HG03139 (cell line): ENCODE results near the gene TSPAN17.
"Not testable (repeated sequence)": the region's sequence is repeated elsewhere in the genome, so short reads cannot be mapped to it uniquely, and the experiment has no call there.

Experiments
- ATAC-seq: cut with Tn5 transposase; IDR thresholded peaks from one replicate; pipeline ENCODE4 v1.9.1; 2021; ENCODE audit not compliant: unreplicated experiment

The TSPAN17 gene

GRCh38 chr5:176676361-176676824 is 29.1 kb downstream of the TSPAN17 start:
- ATAC-seq: peak; percentile 81

- ATAC-seq: no peak
Observed at GRCh38 chr5:176677209-176677939, 30.1 kb downstream of the TSPAN17 start.

DNA sequence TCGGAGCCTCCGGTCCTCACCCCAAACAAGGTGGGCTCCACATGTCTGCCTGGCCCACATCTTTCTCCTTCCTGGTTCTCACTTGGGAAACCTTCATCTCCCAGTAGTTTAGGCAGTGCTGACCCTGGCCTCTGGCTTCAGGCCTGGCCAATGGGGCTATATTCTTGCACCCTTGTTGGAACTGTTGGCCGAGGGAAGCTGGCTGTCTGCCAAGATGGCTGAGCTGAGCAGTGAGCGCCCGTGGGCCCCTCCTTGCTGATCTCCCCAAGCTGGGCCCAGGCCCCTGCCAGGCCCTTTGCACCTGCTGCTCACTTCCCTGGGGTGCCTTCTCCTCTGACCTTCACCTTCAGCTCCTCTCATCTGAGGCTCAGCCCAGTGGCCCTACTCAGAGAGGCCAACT is 31.3 kb downstream of the TSPAN17 start:
- ATAC-seq: no peak

DNA sequence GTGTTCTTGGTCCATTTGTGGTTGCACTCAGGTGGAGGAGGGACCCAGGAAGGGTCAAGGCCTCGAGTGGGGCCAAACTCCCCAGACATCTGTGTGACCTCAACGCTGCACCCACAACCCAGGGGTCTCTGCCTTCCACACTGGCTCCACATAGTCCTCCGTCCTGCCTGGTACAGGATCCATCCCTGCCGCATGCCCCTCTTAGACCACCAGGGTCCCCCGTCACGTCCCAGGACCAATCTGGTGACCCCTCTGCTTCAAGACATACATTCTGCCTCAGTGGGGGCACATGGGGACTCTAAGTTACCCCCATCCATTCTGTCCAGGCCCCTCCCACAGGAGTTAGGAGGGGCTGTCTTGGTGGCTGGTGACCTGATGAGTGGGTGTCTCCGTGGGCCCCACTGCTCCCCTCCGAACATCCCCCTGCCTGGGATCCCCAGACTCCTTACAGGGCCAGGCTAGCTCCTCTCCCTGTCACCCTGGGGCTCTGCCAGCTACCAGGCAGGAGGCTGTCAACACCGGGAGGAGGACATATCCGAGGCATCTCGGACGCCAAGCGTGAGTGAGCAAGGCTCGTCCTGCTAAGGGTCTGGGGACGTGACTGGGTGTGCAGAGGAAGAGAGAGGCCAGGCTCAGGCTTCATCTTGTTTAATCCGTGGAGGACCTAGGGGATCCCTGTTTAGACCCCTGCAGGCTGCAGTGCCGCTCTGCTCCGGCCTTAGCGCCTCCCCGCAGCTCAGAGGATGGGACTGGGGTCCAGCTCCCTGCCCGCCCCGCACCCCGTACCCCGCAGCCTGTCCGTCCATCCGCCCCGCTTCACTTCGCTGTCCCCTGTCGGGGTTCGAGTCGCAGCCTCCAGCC is 32.3 kb downstream of the TSPAN17 start:
- no peak for ATAC-seq

DNA sequence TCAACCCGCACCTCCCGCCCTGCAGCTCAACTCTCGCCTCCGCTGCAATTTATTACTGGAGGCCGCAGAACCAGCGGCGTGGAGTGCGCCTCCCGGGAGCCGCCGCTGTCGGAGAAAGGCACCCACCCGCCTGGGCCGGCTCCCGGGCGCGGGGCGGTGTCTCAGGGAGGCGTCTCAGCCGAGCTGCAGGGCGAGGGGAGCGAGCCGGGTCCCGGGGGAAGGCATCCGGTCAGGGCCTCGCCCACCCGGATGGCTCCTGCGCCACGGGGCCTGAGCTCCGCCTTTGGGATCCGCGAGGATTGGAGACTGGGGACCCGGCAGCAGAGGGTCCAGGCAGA is 32.9 kb downstream of the TSPAN17 start:
- ATAC-seq: no peak

DNA sequence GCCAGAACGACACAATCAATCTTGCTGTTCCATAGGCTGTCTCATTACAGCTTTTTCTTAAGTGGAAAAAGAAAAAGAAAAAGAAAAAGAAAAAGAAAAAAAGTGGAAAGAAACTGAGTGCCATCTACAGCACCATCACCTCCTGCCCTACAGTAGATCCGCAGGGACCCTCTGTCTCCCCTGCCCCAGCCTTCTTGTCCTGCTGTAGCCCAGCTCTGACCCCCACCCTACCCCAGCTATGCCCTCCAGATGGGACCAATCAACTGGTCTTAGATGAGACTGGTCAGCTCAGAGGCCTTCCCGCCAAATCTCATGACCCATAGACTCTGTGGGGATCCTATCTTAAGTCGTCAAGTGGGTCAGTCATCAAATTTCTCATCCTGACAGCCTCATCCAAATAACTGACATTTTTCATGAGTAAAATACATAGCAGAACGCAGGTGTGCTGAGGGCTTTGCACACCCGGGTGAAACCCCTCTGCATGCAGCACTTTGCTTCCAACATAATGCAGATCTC is 34.8 kb downstream of the TSPAN17 start:
- ATAC-seq: no peak

DNA sequence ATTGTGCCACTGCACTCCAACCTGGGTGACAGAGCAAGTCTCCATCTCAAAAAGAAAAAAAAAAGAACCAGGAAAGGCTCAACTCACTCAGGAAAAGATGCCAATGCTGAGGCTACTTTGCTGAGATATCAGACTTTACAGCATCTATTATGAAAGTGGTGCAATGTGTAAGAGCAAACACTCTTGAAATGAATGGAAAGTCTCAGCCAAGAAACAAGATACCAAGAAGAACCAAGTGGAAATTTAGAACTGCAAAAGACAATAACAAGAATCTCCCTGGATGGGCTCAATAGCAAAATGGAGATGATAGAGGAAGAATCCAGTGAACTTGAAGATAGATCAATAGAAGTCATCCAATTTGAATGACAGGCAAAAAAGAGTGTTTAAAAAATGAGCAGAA is 37.7 kb downstream of the TSPAN17 start:
- ATAC-seq: no peak

GRCh38 chr5:176687247-176687646 is 40.0 kb downstream of the TSPAN17 start:
- no peak for ATAC-seq

GRCh38 chr5:176687881-176688280 is 40.6 kb downstream of the TSPAN17 start:
- ATAC-seq: no peak

DNA sequence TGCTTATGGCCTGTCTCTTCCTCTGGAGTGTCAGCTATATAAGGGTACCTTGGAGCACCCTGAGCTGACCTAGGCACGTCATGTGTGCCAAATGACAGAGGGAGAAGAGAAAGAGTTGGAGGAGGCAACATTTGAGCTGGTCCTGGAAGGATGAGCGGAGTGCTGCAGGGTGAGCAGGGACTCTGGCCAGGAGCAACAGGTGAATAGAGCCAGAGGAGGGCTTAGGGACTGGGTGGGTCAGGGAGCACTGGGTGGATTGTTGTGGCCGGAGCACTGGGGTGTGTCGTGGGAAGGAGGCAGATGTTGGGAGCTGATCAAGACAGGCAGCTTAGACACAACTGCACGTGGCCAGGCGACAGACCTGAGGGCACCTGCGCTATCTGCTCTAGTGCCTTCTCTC is 43.6 kb downstream of the TSPAN17 start:
- ATAC-seq: no peak

DNA sequence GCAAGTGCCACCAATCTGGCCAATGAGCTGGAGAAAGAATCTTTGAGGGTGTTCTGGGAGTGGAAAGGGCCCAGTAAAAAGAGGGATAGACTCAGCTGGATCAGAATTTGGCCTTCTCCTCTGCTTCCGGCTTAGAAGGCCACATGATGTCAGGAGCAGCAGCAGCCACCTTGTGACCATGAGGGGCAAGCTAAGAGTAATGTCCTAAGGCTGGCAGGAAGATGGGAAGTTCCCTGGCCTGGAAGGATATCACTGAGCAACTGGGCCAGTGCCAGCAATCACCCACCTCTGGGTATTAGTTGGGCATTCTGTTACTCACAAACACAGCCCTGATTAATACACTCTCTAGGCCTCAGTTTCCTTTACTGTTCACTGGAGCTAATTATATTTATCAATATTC is 44.2 kb downstream of the TSPAN17 start:
- ATAC-seq: no peak

GRCh38 chr5:176692326-176692725 is 45.0 kb downstream of the TSPAN17 start:
- ATAC-seq: no peak

DNA sequence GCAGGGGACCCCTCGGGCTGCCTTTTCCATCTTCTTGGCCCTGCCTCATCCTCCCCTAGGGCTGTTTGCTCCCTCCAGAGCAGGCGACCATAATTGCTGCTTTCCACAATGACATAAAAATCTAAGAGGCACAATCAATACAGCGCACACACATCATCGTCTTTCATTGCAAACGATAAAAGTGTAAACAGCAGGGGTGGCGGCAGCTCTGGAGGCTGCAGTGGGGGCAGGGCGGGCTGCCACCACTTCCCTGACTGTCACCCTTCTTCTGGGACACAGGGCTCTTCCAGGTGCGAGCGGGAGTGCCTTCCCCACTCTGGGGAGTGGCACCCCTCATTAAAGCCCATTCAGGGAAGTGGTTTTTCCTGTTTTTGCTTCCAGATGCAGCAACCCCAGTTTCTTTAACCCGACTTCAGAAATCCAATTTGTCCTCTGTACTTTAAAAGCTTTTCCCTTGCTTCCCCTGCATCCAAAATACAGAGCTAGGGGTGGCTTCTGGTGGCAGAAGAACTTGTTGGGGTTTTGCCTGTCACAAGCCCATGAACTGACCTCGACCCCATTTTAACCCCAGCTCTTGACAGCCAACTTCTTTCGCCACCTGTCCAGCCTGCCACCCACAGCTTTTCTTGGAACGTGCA is 45.7 kb downstream of the TSPAN17 start:
- ATAC-seq: no peak

GRCh38 chr5:176693477-176693851 is 46.2 kb downstream of the TSPAN17 start:
- ATAC-seq: no peak

DNA sequence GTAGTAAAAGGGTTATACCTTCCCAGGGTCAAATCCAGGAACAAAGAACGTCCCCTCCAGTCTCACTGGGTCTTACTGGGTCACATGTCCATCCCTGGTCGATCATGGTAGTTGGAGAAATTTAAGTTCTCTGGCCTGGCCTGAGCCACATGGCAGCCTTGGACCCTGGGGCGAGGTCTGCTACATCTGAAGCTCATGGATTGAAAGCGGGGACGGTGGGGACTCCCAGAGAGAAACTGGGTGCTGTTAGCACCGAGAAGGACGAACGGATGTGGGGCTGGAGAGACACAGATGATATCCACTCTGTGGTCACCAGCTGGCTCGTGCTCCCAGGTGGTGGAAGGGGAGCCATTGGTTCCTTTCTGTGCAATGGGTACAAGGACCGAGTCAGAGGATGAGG is 46.9 kb downstream of the TSPAN17 start:
- no peak for ATAC-seq

DNA sequence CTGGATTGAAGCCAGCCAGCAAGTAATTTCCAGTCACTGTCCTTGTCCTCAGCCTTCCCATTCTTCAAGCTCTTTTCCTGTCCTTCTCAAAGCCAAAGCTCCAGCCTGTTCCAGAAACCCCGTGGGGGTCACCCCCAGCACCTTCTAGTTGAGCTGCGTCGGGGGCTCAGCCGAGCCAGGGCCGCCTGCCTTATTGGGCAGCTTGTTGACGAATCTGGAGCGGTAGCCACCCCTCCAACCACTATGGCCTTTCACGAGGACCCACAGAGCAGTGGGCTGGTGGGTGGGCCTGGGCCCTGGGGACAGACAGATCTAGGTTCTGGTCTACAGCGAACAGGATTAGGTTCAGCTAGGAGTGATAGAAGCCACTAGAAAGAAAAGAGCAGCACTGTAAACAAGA is 47.3 kb downstream of the TSPAN17 start:
- ATAC-seq: no peak

DNA sequence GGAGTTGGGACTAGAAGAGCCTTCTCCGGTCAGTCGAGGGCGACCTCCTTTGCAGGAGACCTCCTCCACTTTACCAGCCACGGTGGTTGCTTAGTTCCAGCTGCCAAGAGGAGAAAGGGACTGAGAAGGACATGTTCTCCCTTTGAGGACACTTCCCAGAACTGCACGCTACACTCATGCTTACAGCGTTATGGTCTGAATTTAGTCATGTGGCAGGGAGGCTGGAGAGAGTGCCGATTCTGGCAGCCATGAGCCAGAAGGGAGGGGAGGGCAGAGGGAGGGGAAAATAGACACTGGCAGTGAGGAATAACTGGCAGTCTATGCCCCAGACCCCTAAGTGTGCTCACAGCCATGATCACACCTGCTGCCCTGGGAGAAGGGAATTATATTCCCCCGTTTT is 47.8 kb downstream of the TSPAN17 start:
- no peak for ATAC-seq

GRCh38 chr5:176697267-176697933 is 50.1 kb downstream of the TSPAN17 start:
- ATAC-seq: no peak

DNA sequence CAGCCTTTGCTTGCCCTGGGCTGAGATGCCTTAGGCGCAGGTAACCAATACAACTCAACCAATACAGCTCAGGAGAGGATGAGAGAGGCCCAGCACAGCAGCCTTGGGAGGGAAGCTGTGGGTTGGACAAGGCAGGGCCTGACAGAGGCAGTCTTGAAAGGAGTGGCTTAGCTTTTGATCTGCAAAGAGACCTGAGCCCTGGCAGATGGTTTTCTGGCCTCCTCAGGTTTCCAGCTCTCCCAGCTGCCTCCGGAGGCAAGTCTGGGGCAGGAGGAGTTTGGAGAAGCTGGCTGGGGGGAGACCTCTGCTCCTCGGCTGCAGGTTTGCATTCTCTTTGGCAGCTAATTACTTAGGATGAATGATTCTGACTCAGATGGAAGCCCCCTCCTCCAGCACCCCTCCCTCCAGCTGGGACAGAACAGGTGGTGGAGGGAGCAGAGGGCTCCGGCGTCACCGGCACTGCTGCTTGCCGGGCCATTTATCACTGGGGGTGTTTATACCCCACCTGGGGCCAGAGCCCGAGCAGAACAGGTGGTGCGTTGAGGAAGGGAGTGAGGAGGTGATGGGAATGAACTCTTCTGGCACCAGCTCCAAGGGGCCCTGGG is 50.8 kb downstream of the TSPAN17 start:
- ATAC-seq: no peak

GRCh38 chr5:176699446-176699845 is 52.2 kb downstream of the TSPAN17 start:
- not testable (repeated sequence) for ATAC-seq
